Subcutaneous abdominal adipose tissue (tissue), 5 donors: ENCODE measurements around the gene MOV10L1.

ENCODE experiments used
- H3K27ac ChIP-seq: one replicate; pipeline ENCODE4 v1.7.0; 2013; ENCODE audit warnings: low read depth, mild to moderate bottlenecking, inconsistent platforms, low read length, moderate library complexity
- H3K27me3 ChIP-seq, 5 donors: one replicate each; pipeline ENCODE4 v1.7.0; 2013; ENCODE audit warnings: low read length in 5 of 5, inconsistent platforms in 1 of 5; ENCODE audit not compliant: control insufficient read depth in 5 of 5, insufficient read depth in 4 of 5
- H3K36me3 ChIP-seq, 5 donors: one replicate each; pipeline ENCODE4 v1.7.0; 2013; ENCODE audit warnings: low read length in 5 of 5; ENCODE audit not compliant: control insufficient read depth in 5 of 5, insufficient read depth in 5 of 5
- H3K4me1 ChIP-seq, 5 donors: one replicate each; pipeline ENCODE4 v1.7.0; 2013; ENCODE audit warnings: low read length in 5 of 5, mild to moderate bottlenecking in 3 of 5, moderate library complexity in 1 of 5; ENCODE audit not compliant: control insufficient read depth in 5 of 5, insufficient read depth in 5 of 5
- H3K4me3 ChIP-seq, 5 donors: one replicate each; pipeline ENCODE4 v1.7.0; 2013; ENCODE audit warnings: low read length in 5 of 5, low read depth in 1 of 5
- H3K9ac ChIP-seq, 5 donors: one replicate each; pipeline ENCODE4 v1.7.0; 2013; ENCODE audit warnings: low read length in 5 of 5, mild to moderate bottlenecking in 4 of 5, moderate library complexity in 3 of 5
- H3K9me3 ChIP-seq, 5 donors: one replicate each; pipeline ENCODE4 v1.7.0; 2013; ENCODE audit warnings: low read length in 5 of 5; ENCODE audit not compliant: control insufficient read depth in 5 of 5
- donor health status: healthy.
- donor health status: healthy.
- donor health status: healthy.
- donor health status: healthy.
- donor health status: healthy.

The MOV10L1 gene

DNA sequence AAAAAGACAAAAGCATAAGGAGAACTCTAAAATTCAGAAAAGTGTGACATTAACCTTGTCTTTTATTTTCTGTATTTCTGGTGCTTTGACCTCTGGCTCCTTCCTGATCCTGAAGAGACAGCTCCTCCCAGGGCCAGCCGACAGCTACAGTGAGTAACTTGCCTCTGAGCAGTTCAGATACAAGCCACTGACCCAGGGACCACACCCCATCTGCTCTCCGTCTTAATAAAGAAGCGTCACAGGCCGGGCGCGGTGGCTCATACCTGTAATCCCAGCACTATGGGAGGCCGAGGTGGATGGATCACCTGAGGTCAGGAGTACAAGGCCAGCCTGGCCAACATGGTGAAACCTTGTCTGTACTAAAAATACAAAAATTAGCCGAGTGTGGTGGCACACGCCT lies 11.0 kb upstream of the MOV10L1 start:
- no peak overlapping the region for H3K4me3 ChIP-seq

DNA sequence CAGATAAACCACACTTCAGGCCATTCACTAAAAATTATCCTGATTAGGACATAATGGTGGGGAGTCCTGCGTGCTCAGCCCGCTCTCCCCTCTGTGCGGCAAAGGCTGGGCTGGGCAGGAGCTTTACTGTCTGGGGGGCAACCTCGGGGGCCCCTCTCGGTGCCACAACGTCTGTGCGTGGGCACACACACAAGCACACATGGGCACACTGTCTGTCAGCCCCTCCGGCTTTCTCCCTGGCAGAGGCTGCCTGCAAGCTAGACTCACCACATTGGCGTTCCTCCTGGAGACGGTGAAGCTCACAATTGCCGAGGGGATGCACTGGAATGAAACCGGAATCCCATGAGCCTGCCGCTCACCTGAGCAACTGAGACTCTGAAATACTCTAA lies 9.7 kb upstream of the MOV10L1 start:
- no peak overlapping the region for H3K4me3 ChIP-seq
- no peak overlapping the region for H3K9ac ChIP-seq
- peaks cover 2 to 29% (median 7%) of the 10 kb centered on the region in 5 donors for H3K4me1 ChIP-seq
- peaks cover 2 to 13% (median 9%) of the 10 kb centered on the region in 5 donors for H3K27me3 ChIP-seq
- no peak overlapping the region for H3K27ac ChIP-seq
- H3K9me3 ChIP-seq, result no peaks in the 10 kb centered on the region
- no peaks in the 10 kb centered on the region for H3K36me3 ChIP-seq

More for the DNA sequence above, 11.0 kb upstream of the MOV10L1 start:
- no peak overlapping the region for H3K9ac ChIP-seq
- H3K36me3 ChIP-seq, result no peaks in the 10 kb centered on the region
- peaks cover 2 to 26% (median 7%) of the 10 kb centered on the region in 5 donors for H3K4me1 ChIP-seq
- H3K9me3 ChIP-seq, result no peaks in the 10 kb centered on the region
- no peak overlapping the region for H3K27ac ChIP-seq
- peaks cover 2 to 10% (median 5%) of the 10 kb centered on the region in 5 donors for H3K27me3 ChIP-seq

DNA sequence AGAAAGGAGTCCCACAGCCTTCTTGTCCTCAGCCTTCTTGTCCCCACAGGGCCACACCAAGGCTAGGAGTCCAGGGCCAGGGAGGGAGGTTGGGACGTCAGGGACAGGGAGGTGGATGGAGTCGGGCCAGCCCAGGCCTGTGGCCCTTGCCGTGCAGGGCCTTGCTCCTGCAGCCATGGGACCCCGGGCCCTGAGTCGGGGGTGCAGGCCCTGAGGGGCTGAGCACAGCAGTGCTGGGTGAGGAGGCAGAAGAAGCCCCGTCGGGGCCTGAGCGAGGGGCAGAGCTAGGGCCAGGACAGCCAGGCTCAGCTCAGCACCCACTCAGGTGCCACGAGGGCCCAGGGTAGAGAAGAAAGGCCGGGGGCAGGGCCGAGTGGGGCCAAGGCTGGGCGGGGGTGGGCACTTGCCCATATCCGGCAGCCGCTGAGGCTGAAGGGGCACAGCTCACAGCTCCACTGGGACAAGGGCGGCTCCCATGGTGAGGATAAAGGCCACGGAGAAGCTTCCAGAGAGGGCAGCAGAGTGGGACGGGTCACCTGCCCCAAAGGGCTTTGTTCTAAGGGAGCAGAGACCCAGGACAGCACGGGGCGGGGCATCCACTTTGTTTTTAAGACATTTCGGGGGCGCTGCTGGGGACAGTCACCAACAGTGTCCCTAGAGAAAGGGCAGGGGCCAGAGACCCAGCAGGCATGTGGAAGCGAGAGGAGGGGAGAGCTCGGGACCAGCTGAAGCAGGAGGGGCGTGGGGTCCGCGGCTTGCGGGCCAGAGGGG lies 8.2 kb upstream of the MOV10L1 start:
- Histone ChIP-seq H3K4me3 (no peak overlapping the region), H3K27ac (no peak overlapping the region), H3K4me1 (peaks cover 2 to 29% (median 7%) of the 10 kb centered on the region in 5 donors), H3K9me3 (peaks cover 0 to under 1% (median 0%) of the 10 kb centered on the region in 5 donors), H3K27me3 (peaks cover 2 to 13% (median 11%) of the 10 kb centered on the region in 5 donors), H3K9ac (no peak overlapping the region), H3K36me3 (no peaks in the 10 kb centered on the region)

DNA sequence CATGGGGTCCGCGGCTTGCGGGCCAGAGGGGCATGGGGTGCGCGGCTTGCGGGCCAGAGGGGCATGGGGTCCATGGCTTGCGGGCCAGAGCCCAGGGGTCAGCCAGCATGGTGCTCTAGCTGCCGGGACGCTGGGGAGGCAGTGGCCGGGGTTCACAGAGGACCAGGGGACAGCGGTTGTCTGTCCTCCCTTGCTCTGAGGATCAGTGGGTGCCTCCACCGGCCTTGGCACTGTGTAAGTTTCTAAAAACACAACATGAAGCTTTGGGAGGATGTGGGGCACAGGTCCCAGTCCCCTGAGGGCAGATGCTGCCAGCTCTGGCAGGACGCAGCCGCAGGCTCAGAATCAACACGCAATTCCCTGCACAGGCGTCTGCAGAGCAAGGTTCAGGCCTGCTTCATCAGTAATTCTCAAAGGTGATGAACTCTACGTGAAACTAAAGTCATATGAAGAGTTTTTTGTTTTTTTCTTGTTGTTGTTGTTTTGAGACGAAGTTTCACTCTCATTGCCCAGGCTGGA lies 7.5 kb upstream of the MOV10L1 start:
- H3K27me3 ChIP-seq, result peaks cover 2 to 13% (median 11%) of the 10 kb centered on the region in 5 donors
- H3K4me1 ChIP-seq, result peaks cover 2 to 29% (median 7%) of the 10 kb centered on the region in 5 donors
- no peak overlapping the region for H3K4me3 ChIP-seq
- H3K9ac ChIP-seq, result no peak overlapping the region
- H3K9me3 ChIP-seq, result peaks cover 0 to 2% (median 0%) of the 10 kb centered on the region in 5 donors
- no peak overlapping the region for H3K27ac ChIP-seq
- H3K36me3 ChIP-seq, result no peaks in the 10 kb centered on the region

DNA sequence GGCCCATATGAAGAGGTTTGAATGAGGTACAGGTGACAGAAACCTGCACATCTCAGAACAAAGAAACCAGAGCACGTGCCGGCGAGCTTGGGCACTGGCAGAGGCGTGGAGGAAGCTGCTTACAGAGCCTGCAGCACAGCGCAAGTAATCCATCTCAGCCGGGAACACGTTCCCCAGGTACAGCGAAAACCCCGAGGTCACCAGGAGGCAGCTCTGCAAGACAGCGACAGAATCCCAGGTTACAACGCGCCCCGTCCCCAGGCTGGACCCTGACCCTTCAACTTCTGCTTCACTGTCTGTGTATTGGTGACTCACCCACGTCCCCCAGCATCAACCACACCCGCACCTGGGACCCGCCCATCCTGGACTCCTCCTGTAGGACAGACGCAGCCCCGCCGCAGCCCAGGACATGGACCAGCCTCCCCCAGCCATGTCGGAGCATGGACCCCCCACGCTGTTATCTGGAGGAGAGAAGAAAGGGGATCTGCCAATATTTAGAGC lies 6.8 kb upstream of the MOV10L1 start:
- Histone ChIP-seq H3K9ac (no peak overlapping the region), H3K4me1 (peaks cover 2 to 29% (median 7%) of the 10 kb centered on the region in 5 donors), H3K27me3 (peaks cover 7 to 17% (median 12%) of the 10 kb centered on the region in 5 donors), H3K4me3 (no peak overlapping the region), H3K9me3 (peaks cover 0 to 2% (median 0%) of the 10 kb centered on the region in 5 donors), H3K36me3 (no peaks in the 10 kb centered on the region), H3K27ac (no peak overlapping the region)

DNA sequence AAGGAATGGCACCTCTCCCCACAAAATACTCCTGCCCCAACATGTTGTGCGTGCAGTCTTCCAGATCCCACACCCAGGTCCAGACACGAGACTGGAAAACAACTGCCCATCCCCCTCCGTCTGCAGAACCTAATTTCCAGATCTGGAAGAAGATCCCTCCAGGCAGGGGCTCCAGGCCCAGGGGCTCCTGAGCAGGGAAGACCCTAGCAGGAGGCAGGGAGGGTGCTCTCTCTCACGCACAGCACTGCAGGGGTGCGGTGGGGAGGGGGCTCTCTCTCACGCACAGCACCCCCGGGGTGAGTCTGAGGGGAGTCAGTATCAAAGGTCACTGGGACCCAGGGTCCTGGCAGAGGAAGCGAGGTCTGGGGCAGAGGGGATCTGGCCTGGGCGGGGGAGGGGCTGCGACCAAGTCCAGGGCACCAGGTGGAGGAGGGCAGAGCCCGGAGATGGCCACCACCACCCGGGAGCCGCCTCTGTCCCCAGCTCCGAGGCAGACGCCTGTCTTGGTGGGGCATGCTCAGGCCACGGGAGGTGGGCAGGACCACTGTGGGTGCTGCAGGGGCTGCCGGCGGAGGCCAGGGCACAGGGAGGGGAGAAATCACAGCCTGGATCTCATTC lies 6.2 kb upstream of the MOV10L1 start:
- H3K9ac ChIP-seq, result no peak overlapping the region
- H3K9me3 ChIP-seq, result peaks cover 0 to 2% (median 0%) of the 10 kb centered on the region in 5 donors
- no peak overlapping the region for H3K27ac ChIP-seq
- peaks cover 2 to 29% (median 7%) of the 10 kb centered on the region in 5 donors for H3K4me1 ChIP-seq
- no peaks in the 10 kb centered on the region for H3K36me3 ChIP-seq
- no peak overlapping the region for H3K4me3 ChIP-seq
- H3K27me3 ChIP-seq, result peaks cover 8 to 17% (median 12%) of the 10 kb centered on the region in 5 donors

DNA sequence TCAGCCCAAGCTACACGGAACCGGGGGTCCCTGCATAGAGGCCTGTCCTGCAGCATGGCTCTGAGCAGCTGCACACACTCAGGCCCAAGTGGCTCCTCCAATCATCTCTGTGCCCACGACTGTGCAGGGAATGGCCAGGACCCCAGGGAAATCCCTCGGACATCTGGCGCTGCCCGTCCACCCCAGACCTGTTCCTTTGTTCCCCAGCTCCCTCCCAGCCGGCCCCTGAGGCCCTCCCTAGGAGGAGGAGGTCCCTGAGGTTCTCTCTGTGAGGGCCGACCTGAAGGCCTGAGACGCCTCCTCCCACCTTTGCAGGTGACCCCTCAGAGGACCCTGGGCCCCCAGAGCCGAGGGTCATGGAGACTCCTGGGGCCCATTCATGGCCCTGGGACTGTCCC lies 5.7 kb upstream of the MOV10L1 start:
- no peaks in the 10 kb centered on the region for H3K36me3 ChIP-seq
- H3K9me3 ChIP-seq, result peaks cover 0 to 2% (median 0%) of the 10 kb centered on the region in 5 donors
- H3K4me3 ChIP-seq, result no peak overlapping the region
- peaks cover 2 to 29% (median 7%) of the 10 kb centered on the region in 5 donors for H3K4me1 ChIP-seq
- peaks cover 9 to 17% (median 13%) of the 10 kb centered on the region in 5 donors for H3K27me3 ChIP-seq
- H3K9ac ChIP-seq, result no peak overlapping the region
- no peak overlapping the region for H3K27ac ChIP-seq

DNA sequence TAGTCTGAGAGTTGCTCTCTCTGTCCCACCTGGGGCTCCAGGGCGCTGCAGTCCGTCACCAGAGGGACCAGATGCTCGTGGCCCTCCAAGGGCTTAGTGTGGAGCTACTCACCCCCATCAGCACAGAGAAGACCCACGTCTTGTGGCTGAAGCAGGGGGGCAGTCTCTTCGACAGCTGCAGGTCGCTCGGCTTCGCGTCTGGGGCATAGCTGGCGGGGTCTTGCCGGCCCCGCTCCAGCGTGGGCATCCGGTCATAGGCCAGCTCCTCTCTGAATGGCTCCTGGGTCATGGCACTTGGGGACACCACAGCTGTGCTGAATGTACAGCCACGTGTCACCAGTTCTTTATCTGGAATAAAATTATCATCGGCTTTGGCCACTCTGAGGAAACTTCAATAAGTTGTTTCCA lies 5.2 kb upstream of the MOV10L1 start:
- Histone ChIP-seq H3K9ac (no peak overlapping the region), H3K9me3 (peaks cover 0 to 2% (median 0%) of the 10 kb centered on the region in 5 donors)

DNA sequence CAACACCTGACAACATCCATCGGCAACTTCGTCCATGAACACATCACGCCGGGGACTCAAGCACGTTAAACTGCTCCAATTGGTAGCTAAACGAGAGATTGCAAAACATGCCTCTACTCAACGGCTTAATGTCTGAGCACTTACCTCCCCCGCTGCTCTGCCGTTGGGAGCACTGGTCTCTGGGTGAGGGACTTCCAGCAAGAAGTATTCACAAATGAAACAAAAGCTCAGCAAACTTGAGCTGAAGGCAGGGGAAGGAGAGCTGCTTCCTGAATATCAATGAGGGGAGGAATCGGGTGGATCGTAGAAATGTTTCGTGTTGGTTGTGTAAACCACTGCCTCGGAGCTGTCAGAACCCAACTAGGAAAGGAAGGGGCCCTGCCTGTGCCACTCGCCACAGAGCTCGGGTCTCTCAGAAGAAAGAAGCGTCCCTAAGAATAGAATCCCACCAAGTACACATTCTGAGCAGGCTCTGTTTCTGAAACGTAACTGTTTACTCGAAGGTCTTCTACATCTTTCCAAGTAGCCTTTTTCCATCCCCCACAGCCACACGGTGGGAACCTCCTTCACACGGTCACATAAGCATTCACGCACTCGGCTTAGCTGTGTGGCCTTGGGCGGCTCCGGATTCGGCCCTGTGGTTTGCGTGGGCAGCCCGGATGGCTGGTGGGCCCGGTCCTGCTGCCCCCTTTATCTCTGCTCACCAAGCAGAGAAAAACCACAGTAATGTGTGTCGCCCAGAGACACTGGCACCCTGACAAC lies 4.4 kb upstream of the MOV10L1 start, which contains the start of gene MLC1:
Gene MLC1 (minus strand): TSS at position 216 of the 762 bp plus-strand sequence. CDS start 524 bp downstream, outside the sequence.
- Histone ChIP-seq H3K4me1 (peaks cover 2 to 29% (median 7%) of the 10 kb centered on the region in 5 donors), H3K4me3 (peak within 1 kb of the TSS in 1 of 5 donors; percentile 18), H3K36me3 (no peaks in the 10 kb centered on the region), H3K27ac (no peak within 1 kb of the TSS), H3K9ac (no peak within 1 kb of the TSS), H3K9me3 (peaks cover 0 to 2% (median 0%) of the 10 kb centered on the region in 5 donors), H3K27me3 (peaks cover 11 to 17% (median 13%) of the 10 kb centered on the region in 5 donors)

More for the DNA sequence above, 5.2 kb upstream of the MOV10L1 start:
- Histone ChIP-seq H3K27me3 (peaks cover 11 to 17% (median 13%) of the 10 kb centered on the region in 5 donors), H3K36me3 (no peaks in the 10 kb centered on the region), H3K27ac (no peak overlapping the region), H3K4me1 (peaks cover 2 to 29% (median 7%) of the 10 kb centered on the region in 5 donors), H3K4me3 (no peak overlapping the region)
